ENCODE measurements around the gene TLE2.

- TF ChIP-seq POLR2A (IDR thresholded peaks at IDR 0.05) (peak in 1 of 3 donors; percentile 19), CTCF (IDR thresholded peaks at IDR 0.05) (peak in 1 of 7 experiments; percentile 9)
These were observed 46.1 kb downstream of the TLE2 start for GRCh38 chr19:2982983-2983350.
